ENCODE results near the gene PPFIA4.

PPFIA4 gene

DNA sequence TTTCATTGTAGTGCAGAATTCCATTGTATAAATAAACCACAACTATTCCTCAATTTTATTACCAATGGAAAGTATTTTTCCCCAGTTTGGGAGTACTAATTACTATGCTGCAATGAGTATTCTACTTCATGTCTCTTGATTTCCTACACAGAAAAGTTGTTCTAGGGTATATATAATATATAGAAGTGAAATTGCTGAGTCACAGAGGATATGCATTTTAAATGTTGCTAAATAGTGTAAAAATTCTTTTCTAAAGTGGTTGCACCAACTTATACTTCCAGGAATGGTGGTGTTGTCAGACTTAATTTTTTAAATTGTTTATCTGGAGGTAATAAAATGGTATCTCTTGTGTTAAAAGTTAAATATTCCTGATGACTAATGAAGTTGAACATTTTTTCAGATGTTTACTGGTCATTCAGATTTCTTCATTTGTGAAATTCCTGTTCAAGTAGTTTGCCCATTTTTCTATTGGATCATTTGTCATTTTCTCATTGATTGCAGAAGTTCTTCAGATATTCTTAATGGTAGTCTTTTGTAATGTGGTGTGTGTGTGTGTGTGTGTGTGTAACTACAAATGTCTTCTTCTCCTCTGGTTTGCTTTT, 78.6 kb downstream of the PPFIA4 start:
- DNase-seq: no peak

DNA sequence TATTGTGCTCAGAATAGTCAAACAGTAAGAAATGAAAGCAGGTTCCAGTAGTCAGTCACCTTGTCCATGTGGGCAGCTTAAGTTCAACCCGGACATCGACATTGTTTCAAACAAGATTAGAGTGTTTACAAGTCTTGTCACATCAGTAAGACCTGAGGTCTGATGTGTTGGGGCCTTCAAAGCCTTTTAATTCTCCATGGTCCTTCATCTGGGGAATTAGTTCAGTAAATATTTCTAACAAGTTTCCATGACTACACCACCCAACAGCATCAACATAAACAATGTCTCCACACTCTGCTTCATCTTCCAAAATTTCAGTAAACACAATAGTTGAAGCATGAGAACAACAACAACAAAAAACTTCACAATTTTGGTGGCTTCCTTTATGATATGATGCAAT, 86.2 kb downstream of the PPFIA4 start:
- DNase-seq: no peak

DNA sequence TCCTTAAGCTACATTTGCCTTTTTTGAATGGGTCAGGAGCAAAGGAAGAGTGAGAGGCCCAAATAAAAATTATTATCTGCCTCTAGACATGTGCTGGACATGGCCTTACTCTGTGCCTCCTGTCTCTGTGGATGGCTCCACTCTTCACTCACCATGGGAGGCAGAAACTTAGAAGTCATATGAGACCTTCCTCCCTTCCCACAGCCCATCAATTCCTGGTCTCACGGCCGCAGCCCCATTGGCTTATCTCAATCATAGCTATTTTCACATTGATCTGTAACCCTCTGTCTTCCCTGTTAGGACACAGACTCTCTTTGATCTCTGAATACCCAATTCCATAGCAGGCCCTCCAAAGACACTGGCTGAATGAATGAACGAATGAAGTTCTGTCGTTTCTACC, 87.0 kb downstream of the PPFIA4 start:
- no peak for DNase-seq

DNA sequence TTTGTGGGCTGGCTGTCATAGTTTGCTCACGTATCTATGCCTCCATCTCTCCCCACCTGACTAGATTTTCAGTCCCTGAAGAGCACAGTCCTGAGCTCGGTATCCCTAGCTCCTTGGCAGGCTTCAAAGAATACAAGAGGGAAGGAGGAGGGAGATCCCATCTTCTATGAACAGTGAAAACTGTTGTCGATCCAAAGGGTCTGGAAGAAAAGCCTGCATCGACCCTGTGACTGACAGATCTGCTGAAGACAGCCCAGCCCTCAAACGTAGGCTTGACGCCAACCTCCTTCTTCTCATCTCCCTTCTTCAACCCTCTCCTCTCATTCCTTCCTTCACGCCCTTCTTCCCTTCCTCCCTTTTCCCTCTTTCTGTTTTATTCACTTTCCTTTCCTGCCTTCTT, 87.9 kb downstream of the PPFIA4 start:
- DNase-seq: no peak

DNA sequence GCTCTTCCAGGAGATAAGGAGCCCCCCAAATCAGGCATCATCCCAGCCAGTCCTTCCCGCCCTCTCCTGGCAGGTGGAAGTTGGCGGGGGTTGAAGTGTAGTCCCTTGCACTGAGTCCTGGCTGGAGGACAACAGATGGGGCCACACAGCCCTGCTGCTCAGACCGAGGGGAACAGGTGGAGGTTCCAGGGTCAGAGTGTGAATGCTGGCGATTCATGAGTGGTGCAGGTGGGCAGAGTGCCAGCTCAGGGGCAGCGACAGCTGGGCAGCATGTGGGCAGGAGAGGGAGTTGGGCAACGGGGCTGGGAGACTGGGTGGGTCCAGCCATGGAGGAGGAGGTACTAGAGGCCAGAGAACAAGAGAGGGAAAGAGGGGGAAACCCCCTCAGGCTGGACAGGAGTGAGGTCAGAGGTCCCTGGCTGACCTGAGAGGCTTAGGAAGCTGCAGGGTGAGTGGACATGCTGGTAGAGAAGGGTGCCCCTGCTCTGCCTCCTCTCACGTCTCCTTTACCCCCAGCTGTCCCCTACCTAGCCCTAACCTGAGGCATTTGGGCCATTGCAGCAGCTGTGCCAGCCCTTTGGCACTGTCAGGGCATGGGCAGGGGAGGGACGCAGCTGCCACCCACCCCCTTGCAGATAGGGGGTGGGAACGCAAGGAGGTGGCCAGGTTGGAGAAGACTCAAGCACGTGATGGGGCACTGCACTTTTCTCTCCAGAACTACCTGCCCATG, 90.0 kb downstream of the PPFIA4 start:
- no peak for DNase-seq

DNA sequence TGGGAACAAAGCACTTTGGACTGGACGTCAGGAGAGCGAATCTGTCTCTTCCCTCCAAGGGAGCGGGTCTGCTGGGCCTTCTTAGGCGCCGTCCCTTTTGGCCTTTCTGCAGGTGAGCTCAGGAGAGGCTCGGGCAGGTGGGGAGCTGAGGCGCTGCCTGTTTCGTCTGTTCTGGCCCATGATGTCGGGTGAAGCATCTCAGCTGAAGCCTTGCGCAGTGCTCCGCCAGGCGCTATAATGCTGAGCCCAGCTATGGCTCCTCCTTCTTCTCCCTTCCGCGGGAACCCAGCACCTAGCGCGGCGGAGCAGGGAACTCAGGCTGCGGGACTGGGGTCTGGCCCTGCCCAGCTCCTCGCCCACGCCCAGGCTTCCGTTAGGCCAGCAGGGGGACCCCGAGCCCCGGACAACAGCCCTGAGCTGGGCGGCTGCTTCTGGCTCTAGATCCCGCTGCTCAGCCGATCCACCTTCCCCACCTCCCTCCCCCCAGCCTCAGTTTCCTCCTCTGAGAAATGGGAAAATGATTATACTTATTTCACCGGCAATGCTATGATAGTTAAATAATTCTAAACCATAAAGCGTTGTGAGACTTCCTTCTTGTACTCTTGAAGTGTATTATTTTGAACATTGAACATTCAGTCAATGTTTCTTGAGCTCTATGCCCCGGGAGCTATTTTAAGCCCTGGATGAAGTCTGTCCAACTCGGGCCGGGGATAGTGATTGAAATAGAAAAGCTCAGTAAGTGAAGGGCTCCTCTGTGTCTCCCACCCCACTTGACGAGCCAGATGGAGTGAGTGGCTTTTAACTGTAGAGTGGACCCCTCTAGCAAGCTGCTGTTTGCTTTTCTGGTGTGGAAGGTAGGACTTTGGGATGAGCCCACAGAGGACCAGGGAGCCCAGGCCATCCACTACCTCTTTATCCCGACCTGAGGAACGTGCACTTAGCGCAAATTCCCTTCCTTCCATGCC, 91.6 kb downstream of the PPFIA4 start:
- no peak for DNase-seq

DNA sequence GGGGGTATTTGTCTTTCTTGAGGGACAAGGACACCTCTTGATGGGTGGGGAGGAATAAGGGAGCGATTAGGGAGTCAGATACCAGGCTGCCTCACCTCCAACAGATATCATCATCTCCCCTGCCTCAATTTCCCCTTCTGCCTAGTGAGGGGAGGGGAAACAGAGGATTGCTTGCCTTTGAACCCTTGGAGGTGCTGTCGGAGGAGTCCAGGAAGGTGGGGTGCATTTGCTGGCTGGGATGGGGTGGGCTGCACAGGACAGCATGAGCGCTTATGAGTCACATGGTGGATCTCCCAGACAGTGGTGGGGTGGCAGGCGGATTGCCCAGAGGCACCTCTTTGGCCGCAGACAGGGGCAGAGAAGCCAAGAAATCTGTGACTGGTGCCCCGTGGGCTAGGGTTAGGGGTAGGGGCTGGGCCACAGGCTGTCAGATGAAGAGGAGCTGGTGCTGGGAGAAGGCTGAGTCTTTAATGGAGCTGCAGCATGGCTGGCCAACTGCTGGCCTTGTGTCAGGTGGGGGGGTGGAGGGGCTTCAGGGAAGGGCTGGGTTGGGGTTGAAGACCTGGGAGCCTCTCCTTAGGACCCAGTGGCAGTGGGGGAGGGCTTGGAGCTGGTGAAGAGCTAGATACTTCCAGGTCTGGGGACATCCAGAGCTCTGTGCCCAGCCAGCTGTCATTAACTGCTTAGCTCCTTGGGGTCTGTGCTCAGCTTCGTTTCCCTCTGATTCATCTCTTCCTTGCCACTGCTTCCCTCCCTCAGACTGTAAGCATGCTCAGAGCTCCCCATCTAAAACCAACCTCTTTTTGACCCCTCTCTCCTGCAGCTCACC, 94.2 kb downstream of the PPFIA4 start:
- DNase-seq: no peak

DNA sequence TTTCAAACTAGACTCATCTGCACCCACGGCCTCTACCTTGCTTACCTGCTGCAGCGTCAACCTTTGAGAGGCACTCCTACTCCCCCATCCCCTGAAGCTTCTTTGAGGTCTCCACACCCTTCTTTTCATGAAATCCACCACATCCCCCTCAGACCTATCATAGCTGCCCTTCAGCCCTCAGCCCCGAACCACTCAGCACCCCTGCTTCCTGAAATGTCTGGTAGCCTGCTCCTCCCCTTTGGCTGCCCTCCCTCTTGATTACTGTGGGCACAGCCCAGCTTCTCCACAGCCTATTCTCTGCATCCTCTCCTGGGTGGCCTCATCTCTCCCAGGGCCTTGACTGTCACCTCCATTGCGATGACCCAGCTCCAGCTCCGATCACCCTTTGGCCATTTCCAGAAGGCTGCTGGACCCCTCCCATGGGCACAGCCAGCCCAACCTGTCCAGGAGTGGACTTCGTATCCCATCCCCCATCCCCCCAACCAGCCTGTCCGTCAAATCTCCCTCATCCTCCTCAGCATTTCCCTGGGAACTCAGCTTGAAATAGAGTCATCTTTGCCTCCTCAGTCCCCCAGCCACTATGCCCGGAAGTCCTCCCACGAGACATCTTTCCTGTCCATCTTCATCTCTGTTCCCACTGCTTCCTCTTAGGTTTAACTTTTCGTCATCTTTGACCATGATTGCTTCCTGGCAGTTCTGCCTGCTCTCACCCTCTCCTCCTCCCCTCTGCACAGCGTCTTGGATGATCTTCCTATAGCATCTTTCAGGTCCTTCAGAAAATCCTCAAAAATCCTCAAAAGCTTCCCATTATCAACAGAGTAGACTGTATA, 95.1 kb downstream of the PPFIA4 start:
- no peak for DNase-seq

DNA sequence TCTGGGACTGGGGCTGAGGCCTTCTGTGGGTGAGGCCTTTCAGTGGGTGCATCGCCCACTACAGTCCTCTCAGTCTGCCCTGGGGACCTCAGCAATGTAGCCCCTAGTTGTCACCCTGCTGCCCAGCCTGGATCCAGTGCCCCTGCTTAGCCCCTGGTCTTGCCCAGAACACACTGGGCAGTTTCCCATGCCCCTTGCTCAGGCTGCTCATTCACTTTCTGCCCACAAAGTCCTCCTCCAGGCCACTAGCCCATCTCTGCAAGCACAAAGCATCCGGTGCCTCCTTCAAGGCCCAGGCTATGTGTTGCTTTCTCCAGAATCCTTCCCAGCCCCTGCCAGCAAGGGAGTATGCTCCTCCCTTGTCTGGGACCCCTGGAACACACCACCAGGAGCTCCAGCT, 95.9 kb downstream of the PPFIA4 start:
- DNase-seq: no peak

DNA sequence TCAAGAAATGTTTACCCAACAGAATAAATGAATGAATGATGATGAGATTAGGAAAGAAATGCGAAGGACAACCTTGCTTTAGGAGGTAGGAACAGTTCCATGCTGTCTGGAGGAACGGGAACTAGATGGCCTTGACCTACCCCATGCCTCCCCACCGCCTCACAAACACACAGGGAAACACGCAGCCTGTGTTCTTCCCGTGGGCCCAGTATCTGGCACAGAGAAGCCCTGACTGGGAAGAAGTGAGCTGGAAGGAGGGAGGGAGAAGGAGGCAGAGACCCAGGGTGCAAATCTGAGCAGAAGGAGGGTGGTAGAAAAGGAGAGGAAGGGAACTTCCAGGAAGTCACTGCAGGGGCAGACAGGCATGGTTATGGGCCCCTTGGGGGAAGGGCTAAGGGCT, 97.7 kb downstream of the PPFIA4 start:
- no peak for DNase-seq

DNA sequence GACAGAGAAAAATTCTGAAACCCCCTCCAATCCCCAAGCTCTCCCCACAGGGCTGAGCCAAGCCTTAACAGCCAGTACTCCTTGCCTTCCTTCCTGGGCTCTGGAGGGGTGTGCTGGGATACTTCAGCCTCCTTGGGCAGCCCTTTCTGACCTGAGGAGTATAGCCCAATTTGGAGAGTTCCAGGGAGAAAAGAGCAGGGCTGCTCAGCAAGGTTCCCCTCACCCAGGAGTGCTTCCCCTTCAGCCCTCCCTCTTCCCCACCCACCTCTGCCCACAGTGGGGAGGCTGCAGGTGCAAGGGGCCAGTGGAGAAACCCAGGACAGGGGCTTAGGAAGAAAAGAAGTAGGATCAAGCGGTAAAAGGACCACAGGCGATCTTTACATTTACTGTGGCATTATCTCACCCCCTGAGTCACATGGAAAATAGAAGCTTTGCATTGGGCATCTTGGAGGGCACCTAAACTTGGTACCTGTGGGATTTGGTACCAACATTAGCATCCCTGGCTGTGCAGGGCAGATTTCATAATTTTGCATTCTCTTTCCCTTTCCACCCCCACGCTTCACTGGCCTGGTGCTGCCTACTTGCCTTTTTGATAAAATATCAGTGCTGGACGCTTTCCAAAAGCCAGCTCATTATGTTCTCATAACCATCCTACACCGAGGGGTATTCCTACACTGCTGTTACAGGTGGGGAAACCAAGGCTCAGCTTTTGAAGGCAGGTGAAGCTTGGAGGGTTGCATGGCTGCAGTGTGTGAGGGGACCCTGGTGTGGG, 98.4 kb downstream of the PPFIA4 start:
- no peak for DNase-seq

DNA sequence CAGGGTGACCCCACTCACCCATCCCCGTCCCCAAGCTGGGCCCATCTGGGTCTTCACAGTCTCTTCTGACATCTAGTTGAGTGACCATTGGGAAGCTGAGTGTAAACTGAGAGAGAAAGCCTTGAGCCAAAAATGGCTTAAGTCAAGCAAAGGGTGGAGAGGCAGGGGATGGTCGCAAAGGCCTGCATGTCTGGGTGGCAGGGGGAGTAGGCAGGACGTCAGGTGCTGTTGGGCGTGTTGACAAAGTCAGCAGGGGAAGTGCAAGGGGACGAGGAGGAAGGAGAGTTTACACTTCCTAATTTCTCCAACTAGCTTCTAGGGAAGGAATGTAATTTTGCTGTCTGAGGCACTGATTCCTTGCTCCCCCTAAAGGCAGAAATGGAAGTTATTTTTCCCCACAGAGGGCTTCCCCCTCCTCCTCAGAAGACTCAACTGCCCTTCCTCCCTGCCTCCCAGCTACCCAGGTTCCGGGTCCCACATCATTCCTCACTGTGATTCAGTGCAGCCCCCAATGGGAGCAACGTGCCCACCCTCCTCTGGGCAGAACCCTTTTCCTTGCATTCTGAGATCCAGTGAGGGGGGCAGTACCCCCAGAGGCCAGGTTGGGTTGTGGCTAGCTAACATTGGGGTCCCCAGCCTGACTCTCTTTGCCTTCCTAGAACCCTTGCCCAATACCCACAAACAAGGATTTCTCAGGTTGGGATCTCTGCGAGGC, 100.0 kb downstream of the PPFIA4 start:
- no peak for DNase-seq

DNA sequence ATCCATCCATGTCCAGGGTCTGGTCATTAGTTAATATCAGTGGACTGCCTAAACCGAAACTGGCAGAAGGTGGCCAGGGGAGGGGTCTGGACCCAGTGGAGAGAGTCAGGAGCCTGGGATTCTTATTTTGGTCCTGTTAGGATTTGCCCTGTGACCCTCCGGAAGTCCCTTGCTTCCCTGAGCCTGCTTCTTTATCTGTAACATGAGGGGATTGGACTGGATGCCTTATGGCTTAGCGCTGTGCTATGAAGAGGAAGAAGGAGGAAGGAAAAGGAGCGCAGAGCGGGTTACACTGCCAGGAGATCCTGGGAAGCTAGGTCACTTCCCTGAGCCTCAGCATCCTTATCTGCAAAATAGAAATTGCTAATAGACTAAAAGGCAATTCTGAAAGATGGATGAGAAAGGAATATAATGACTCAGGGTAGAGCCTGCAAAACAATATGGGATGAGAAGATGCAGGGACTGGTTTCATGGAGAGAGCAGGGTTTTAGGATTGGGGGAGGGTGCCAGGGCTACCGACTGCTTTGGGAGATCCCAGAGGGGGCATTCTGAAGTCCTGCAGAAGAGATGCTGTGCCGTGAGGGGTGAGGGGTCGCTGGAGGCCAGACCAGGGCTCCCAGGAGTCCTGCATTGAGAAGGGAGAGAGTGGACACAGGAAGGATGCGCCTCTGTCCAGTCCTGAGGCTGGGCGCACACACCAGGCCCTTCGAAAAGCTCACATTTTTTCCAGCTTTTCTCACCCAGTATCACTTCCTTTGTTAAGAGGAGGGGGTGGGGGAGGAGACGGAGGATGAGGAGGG, 100.8 kb downstream of the PPFIA4 start:
- DNase-seq: no peak

DNA sequence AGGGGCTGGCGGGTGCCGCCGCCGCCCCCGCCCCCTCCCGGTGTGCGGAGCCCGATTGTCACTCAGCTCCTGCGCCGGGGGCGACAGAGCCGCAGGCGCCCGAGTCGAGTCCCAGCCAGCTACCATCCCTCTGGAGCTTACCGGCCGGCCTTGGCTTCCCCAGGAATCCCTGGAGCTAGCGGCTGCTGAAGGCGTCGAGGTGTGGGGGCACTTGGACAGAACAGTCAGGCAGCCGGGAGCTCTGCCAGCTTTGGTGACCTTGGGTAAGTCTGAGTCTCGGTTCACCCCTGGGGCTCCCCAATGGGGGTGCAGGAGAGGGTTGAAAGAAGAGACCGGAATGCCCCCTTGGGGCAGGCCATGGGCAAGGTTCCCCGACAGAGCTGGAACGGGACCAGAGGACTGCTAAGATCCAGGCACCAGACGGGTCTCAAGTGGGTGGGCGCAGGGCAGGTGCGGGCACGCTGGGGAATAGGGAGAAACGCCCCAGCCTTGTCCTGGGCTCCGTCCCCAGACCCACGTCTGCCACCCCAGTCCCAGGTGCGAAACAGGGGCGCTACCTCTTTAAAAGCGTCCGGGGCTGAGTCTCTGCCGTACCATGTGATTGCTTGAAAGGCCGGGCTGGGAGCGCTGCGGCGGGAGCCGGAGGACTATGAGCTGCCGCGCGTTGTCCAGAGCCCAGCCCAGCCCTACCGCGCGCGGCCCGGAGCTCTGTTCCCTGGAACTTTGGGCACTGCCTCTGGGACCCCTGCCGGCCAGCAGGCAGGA, 101.6 kb downstream of the PPFIA4 start, which contains the start of gene ADORA1:
Gene ADORA1, plus strand, starts transcription at position 61 of the 765 bp plus-strand sequence. CDS start 1,116 bp downstream, outside the sequence.
- no peak for DNase-seq

DNA sequence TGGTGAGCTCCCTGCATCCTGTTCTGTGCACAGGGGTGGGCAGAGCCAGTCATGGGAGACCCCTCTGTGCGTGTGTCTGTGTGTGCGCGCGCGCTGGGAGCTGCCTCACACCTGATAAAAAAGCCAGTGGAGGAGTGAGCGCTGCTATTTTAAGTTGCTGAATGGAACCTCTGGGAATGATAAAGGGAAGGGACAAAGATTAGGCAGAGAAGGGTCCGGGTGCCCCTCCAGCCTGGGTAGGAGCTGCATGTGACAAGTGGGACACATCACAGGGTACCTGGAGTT, 102.1 kb downstream of the PPFIA4 start:
- DNase-seq: no peak
